GM12878 (cell line): Measurements from ENCODE around the gene PSPC1.

ENCODE experiments used
- CEBPB ChIP-seq, 2 experiments: fragments of 150-350 bp in 1 of 2; IDR thresholded peaks; 2 replicates each; pipeline ENCODE4 v1.6.1; 2012 to 2014; ENCODE audit warnings: low read depth in 2 of 2, low read length in 2 of 2, borderline replicate concordance in 1 of 2, inconsistent platforms in 1 of 2
- CHD1 ChIP-seq: IDR thresholded peaks from 2 replicates; pipeline ENCODE4 v1.6.1; 2012; ENCODE audit warnings: low read depth, low read length, improper control_type of control experiment
- POLR2A ChIP-seq: IDR thresholded peaks from 2 replicates; pipeline ENCODE4 v1.6.1; 2011; ENCODE audit warnings: low read depth, mild to moderate bottlenecking, low read length
- POLR2AphosphoS5 ChIP-seq: IDR thresholded peaks from 2 replicates; pipeline ENCODE4 v1.6.1; 2011; ENCODE audit warnings: mild to moderate bottlenecking, low read length, inconsistent platforms
- TCF7 ChIP-seq: IDR thresholded peaks from 2 replicates; pipeline ENCODE4 v1.6.1; 2014; ENCODE audit warnings: antibody characterized with exemption, borderline replicate concordance
- TF ChIP-seq, protein P1 (sequence below), 3 experiments: IDR thresholded peaks in 2 of 3; conservative IDR thresholded peaks in 1 of 3; 2 replicates each; pipeline ENCODE4 v1.5.1; 2011; ENCODE audit warnings: low read depth in 3 of 3, low read length in 3 of 3, mild to moderate bottlenecking in 3 of 3, control low read depth in 2 of 3, moderate library complexity in 2 of 3, inconsistent platforms in 1 of 3, mixed read lengths in 1 of 3; ENCODE audit not compliant: control insufficient read depth in 2 of 3, insufficient read depth in 1 of 3; ENCODE audit errors: extremely low read depth in 1 of 3
- TF ChIP-seq, protein P2 (sequence below): IDR thresholded peaks from 2 replicates; pipeline ENCODE4 v1.6.1; 2012; ENCODE audit warnings: mild to moderate bottlenecking, low read depth, low read length
- TF ChIP-seq, protein P3 (sequence below): IDR thresholded peaks from 2 replicates; pipeline ENCODE4 v1.6.1; 2011; ENCODE audit warnings: borderline replicate concordance, low read depth, mild to moderate bottlenecking, moderate library complexity, low read length; ENCODE audit not compliant: insufficient read depth, poor library complexity, severe bottlenecking
- TF ChIP-seq, protein P4 (sequence below): fragments of 450-650 bp; IDR thresholded peaks from 2 replicates; pipeline ENCODE4 v1.6.1; 2014; ENCODE audit warnings: mild to moderate bottlenecking
- TF ChIP-seq, protein P5 (sequence below): IDR thresholded peaks from 2 replicates; pipeline ENCODE4 v1.6.1; 2011; ENCODE audit warnings: low read depth, low read length, improper control_type of control experiment, borderline replicate concordance
- TF ChIP-seq, protein P6 (sequence below): IDR thresholded peaks from 2 replicates; pipeline ENCODE4 v1.6.1; 2012; ENCODE audit warnings: low read depth, low read length, improper control_type of control experiment
- TF ChIP-seq, protein P7 (sequence below): IDR thresholded peaks from 2 replicates; pipeline ENCODE4 v1.6.1; 2012; ENCODE audit warnings: low read depth, low read length, improper control_type of control experiment
- TF ChIP-seq, protein P8 (sequence below): fragments of 450-650 bp; IDR thresholded peaks from 2 replicates; pipeline ENCODE4 v1.6.1; 2016; ENCODE audit warnings: mild to moderate bottlenecking
- TF ChIP-seq, protein P9 (sequence below): fragments of 450-650 bp; IDR thresholded peaks from 2 replicates; pipeline ENCODE4 v1.6.1; 2017; ENCODE audit warnings: mild to moderate bottlenecking, moderate library complexity

DNA sequence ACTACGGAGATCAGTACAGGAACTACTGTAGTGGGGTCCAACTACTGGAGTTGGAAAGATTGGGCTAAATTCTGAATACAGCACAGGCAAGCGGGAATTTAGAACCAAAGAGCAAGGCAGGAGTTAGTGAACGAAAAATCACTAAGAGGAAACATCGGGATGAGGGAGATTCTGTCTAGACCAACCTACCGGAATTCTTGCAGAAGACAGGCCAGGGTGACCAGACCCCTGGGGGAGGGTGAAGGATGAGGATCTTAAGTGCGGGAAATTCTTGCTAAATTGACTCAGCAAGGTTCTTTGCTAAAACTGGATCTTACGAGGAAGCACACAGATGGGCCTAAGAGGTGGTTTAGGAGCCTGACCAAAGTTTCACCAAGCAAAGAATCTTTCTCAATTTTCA lies 13.2 kb upstream of the PSPC1 start:
- no peak for TF ChIP-seq POLR2AphosphoS5
- TF ChIP-seq, protein P1, sequence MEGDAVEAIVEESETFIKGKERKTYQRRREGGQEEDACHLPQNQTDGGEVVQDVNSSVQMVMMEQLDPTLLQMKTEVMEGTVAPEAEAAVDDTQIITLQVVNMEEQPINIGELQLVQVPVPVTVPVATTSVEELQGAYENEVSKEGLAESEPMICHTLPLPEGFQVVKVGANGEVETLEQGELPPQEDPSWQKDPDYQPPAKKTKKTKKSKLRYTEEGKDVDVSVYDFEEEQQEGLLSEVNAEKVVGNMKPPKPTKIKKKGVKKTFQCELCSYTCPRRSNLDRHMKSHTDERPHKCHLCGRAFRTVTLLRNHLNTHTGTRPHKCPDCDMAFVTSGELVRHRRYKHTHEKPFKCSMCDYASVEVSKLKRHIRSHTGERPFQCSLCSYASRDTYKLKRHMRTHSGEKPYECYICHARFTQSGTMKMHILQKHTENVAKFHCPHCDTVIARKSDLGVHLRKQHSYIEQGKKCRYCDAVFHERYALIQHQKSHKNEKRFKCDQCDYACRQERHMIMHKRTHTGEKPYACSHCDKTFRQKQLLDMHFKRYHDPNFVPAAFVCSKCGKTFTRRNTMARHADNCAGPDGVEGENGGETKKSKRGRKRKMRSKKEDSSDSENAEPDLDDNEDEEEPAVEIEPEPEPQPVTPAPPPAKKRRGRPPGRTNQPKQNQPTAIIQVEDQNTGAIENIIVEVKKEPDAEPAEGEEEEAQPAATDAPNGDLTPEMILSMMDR (IDR thresholded peaks at IDR 0.05 in 2 of 3, conservative IDR thresholded peaks at IDR 0.05 in 1 of 3; ENCODE audit: control insufficient read depth in 2 of 3, extremely low read depth in 1 of 3, insufficient read depth in 1 of 3, low read depth in 3 of 3, low read length in 3 of 3), result no peak
- TF ChIP-seq TCF7, result no peak
- TF ChIP-seq, protein P2, sequence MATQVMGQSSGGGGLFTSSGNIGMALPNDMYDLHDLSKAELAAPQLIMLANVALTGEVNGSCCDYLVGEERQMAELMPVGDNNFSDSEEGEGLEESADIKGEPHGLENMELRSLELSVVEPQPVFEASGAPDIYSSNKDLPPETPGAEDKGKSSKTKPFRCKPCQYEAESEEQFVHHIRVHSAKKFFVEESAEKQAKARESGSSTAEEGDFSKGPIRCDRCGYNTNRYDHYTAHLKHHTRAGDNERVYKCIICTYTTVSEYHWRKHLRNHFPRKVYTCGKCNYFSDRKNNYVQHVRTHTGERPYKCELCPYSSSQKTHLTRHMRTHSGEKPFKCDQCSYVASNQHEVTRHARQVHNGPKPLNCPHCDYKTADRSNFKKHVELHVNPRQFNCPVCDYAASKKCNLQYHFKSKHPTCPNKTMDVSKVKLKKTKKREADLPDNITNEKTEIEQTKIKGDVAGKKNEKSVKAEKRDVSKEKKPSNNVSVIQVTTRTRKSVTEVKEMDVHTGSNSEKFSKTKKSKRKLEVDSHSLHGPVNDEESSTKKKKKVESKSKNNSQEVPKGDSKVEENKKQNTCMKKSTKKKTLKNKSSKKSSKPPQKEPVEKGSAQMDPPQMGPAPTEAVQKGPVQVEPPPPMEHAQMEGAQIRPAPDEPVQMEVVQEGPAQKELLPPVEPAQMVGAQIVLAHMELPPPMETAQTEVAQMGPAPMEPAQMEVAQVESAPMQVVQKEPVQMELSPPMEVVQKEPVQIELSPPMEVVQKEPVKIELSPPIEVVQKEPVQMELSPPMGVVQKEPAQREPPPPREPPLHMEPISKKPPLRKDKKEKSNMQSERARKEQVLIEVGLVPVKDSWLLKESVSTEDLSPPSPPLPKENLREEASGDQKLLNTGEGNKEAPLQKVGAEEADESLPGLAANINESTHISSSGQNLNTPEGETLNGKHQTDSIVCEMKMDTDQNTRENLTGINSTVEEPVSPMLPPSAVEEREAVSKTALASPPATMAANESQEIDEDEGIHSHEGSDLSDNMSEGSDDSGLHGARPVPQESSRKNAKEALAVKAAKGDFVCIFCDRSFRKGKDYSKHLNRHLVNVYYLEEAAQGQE, result no peak
- TF ChIP-seq, protein P3, sequence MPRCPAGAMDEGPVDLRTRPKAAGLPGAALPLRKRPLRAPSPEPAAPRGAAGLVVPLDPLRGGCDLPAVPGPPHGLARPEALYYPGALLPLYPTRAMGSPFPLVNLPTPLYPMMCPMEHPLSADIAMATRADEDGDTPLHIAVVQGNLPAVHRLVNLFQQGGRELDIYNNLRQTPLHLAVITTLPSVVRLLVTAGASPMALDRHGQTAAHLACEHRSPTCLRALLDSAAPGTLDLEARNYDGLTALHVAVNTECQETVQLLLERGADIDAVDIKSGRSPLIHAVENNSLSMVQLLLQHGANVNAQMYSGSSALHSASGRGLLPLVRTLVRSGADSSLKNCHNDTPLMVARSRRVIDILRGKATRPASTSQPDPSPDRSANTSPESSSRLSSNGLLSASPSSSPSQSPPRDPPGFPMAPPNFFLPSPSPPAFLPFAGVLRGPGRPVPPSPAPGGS, result no peak
- TF ChIP-seq, protein P4, sequence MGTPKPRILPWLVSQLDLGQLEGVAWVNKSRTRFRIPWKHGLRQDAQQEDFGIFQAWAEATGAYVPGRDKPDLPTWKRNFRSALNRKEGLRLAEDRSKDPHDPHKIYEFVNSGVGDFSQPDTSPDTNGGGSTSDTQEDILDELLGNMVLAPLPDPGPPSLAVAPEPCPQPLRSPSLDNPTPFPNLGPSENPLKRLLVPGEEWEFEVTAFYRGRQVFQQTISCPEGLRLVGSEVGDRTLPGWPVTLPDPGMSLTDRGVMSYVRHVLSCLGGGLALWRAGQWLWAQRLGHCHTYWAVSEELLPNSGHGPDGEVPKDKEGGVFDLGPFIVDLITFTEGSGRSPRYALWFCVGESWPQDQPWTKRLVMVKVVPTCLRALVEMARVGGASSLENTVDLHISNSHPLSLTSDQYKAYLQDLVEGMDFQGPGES, result no peak
- no peak for TF ChIP-seq POLR2A
- TF ChIP-seq, protein P5, sequence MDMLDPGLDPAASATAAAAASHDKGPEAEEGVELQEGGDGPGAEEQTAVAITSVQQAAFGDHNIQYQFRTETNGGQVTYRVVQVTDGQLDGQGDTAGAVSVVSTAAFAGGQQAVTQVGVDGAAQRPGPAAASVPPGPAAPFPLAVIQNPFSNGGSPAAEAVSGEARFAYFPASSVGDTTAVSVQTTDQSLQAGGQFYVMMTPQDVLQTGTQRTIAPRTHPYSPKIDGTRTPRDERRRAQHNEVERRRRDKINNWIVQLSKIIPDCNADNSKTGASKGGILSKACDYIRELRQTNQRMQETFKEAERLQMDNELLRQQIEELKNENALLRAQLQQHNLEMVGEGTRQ, result no peak
- TF ChIP-seq, protein P6, sequence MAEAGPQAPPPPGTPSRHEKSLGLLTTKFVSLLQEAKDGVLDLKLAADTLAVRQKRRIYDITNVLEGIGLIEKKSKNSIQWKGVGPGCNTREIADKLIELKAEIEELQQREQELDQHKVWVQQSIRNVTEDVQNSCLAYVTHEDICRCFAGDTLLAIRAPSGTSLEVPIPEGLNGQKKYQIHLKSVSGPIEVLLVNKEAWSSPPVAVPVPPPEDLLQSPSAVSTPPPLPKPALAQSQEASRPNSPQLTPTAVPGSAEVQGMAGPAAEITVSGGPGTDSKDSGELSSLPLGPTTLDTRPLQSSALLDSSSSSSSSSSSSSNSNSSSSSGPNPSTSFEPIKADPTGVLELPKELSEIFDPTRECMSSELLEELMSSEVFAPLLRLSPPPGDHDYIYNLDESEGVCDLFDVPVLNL, result no peak
- TF ChIP-seq, protein P7, sequence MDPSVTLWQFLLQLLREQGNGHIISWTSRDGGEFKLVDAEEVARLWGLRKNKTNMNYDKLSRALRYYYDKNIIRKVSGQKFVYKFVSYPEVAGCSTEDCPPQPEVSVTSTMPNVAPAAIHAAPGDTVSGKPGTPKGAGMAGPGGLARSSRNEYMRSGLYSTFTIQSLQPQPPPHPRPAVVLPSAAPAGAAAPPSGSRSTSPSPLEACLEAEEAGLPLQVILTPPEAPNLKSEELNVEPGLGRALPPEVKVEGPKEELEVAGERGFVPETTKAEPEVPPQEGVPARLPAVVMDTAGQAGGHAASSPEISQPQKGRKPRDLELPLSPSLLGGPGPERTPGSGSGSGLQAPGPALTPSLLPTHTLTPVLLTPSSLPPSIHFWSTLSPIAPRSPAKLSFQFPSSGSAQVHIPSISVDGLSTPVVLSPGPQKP, result no peak
- TF ChIP-seq CHD1, result no peak
- TF ChIP-seq, protein P8, sequence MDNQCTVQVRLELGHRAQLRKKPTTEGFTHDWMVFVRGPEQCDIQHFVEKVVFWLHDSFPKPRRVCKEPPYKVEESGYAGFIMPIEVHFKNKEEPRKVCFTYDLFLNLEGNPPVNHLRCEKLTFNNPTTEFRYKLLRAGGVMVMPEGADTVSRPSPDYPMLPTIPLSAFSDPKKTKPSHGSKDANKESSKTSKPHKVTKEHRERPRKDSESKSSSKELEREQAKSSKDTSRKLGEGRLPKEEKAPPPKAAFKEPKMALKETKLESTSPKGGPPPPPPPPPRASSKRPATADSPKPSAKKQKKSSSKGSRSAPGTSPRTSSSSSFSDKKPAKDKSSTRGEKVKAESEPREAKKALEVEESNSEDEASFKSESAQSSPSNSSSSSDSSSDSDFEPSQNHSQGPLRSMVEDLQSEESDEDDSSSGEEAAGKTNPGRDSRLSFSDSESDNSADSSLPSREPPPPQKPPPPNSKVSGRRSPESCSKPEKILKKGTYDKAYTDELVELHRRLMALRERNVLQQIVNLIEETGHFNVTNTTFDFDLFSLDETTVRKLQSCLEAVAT, result no peak
- TF ChIP-seq, protein P9, sequence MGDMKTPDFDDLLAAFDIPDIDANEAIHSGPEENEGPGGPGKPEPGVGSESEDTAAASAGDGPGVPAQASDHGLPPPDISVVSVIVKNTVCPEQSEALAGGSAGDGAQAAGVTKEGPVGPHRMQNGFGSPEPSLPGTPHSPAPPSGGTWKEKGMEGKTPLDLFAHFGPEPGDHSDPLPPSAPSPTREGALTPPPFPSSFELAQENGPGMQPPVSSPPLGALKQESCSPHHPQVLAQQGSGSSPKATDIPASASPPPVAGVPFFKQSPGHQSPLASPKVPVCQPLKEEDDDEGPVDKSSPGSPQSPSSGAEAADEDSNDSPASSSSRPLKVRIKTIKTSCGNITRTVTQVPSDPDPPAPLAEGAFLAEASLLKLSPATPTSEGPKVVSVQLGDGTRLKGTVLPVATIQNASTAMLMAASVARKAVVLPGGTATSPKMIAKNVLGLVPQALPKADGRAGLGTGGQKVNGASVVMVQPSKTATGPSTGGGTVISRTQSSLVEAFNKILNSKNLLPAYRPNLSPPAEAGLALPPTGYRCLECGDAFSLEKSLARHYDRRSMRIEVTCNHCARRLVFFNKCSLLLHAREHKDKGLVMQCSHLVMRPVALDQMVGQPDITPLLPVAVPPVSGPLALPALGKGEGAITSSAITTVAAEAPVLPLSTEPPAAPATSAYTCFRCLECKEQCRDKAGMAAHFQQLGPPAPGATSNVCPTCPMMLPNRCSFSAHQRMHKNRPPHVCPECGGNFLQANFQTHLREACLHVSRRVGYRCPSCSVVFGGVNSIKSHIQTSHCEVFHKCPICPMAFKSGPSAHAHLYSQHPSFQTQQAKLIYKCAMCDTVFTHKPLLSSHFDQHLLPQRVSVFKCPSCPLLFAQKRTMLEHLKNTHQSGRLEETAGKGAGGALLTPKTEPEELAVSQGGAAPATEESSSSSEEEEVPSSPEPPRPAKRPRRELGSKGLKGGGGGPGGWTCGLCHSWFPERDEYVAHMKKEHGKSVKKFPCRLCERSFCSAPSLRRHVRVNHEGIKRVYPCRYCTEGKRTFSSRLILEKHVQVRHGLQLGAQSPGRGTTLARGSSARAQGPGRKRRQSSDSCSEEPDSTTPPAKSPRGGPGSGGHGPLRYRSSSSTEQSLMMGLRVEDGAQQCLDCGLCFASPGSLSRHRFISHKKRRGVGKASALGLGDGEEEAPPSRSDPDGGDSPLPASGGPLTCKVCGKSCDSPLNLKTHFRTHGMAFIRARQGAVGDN, result no peak
- no peak for TF ChIP-seq CEBPB (IDR thresholded peaks at IDR 0.05; ENCODE audit: borderline replicate concordance in 1 of 2, low read depth in 2 of 2, low read length in 2 of 2)
